Occipital lobe (tissue), 2 donors: ENCODE data around the gene MGME1. TPM values are rescaled to one million over a fixed set of nuclear protein-coding genes. Genes with fewer than 3 reads are reported as not detected.
A peak's percentile ranks its signal among the peaks of the same experiment; 100 is the strongest.

ENCODE experiments used
- DNase-seq: peaks from one replicate; lab custom pipeline; 2025; lab: John Stamatoyannopoulos, UW
- total RNA-seq: library from RNA; depleted of rRNA; stranded (reverse); fragments of >200 nt; gene quantifications from one replicate; pipeline ENCODE4 v1.2.3, GENCODE V29; 2014

The MGME1 gene
- total RNA-seq, 1 donor from 2014 or later: 8.4 TPM

GRCh38 chr20:17940224-17940971 lies 28.4 kb upstream of the MGME1 start:
- DNase-seq: peak; percentile 23

GRCh38 chr20:17941087-17941825 lies 27.6 kb upstream of the MGME1 start:
- no peak for DNase-seq

GRCh38 chr20:17941826-17942196 lies 27.0 kb upstream of the MGME1 start:
- DNase-seq: no peak

- DNase-seq: no peak
Measured at GRCh38 chr20:17943343-17943742, 25.5 kb upstream of the MGME1 start.

GRCh38 chr20:17944854-17945474 lies 23.9 kb upstream of the MGME1 start:
- DNase-seq: no peak

- no peak for DNase-seq
Measured at GRCh38 chr20:17946040-17946439, 22.8 kb upstream of the MGME1 start.

GRCh38 chr20:17946572-17947473 lies 22.0 kb upstream of the MGME1 start:
- no peak for DNase-seq

- no peak for DNase-seq
Measured at GRCh38 chr20:17947474-17947815, 21.4 kb upstream of the MGME1 start.

GRCh38 chr20:17948442-17948841 lies 20.4 kb upstream of the MGME1 start:
- no peak for DNase-seq

- no peak for DNase-seq
Measured at GRCh38 chr20:17949899-17950298, 18.9 kb upstream of the MGME1 start.

GRCh38 chr20:17950670-17951069 lies 18.1 kb upstream of the MGME1 start:
- no peak for DNase-seq

GRCh38 chr20:17951323-17951722 lies 17.5 kb upstream of the MGME1 start:
- DNase-seq: no peak

- no peak for DNase-seq
Measured at GRCh38 chr20:17952692-17953684, 15.8 kb upstream of the MGME1 start.

GRCh38 chr20:17953935-17954334 lies 14.9 kb upstream of the MGME1 start:
- no peak for DNase-seq

GRCh38 chr20:17955302-17955701 lies 13.5 kb upstream of the MGME1 start:
- DNase-seq: no peak

- no peak for DNase-seq
Measured at GRCh38 chr20:17956099-17956685, 12.6 kb upstream of the MGME1 start.

- no peak for DNase-seq
Measured at GRCh38 chr20:17957505-17958363, 11.1 kb upstream of the MGME1 start.

- no peak for DNase-seq
Measured at GRCh38 chr20:17958373-17959256, 10.2 kb upstream of the MGME1 start.
